ENCODE results near the gene RCN1.

The RCN1 gene

DNA sequence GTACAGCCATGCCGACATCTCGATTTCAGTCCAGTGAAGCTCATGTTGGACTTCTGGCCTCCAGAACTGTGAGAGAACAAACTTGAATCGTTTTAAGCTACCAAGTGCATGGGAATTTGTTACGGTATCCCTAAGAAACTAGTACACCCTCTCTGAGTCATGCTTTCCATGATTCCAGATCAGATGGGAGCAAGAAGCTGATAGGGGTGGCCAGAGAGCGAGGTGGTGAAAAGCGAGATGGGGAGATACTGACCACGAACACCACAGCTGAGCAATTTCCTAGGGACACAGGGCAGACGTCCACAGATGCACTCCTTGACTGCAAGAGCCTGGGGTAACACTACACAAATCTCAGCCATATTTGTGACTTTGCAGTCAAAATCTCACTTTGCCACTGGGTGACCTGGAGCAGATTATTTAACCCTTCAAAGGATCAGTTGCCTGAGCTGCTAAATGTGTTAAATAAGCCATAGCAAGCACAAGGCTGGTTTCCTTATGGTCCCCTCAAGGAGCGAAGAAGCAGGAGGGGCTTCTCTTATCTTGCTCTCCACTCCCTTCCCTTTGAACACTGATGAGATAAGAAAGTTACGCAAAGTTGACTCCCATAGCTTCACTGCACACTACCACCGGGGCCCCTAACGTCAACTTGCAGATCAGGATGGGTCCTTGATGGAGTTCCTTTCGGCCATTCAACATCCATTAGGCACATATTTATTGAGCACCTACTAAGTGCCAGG, 22.6 kb upstream of the RCN1 start:
- Histone ChIP-seq H3K4me1 (ENCODE audit: insufficient read depth, low read length) (peaks cover 12% of the 10 kb centered on the region; the same call in 1 of the 2 replicates), H3K9ac (ENCODE audit: low read depth, low read length) (no peak overlapping the region), H3K36me3 (ENCODE audit: insufficient read depth, low read length) (no peaks in the 10 kb centered on the region; the same call in 1 of the 2 replicates), H3K9me3 (ENCODE audit: control insufficient read depth, insufficient read depth, low read length) (no peaks in the 10 kb centered on the region)

DNA sequence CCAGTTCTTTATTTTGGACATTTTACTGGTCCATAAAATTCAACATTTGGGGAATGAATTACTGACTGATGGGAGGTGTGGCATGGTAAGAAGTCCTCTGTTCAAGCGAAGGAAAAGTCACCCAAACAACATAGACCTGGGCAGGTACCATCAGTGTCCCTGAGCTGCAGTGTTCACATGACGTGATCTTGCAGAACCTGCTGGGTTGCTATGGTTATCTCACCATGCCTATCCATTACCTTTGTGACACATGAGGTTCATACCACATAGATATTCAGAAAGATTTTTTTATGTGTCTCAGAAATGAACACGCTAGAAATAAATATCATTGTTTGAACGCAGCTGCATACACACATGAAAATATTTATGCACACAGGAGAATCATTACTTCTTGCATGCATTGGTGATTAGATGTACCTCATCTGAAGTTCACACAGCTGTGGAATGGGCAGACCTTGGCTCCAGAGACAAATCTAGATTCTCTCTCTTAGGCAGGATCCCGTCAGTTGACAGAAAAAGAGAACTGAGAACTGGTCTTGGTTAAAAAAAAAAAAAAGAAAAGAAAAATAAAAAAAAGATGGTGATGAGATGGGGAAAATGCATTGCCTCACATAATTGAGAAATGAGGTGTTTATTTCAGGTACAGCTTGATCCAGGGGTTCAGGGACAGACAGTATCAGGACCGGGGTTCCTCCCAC, 21.4 kb upstream of the RCN1 start:
- Histone ChIP-seq H3K36me3 (ENCODE audit: insufficient read depth, low read length) (no peaks in the 10 kb centered on the region; the same call in 1 of the 2 replicates), H3K9ac (ENCODE audit: low read depth, low read length) (no peak overlapping the region), H3K4me1 (ENCODE audit: insufficient read depth, low read length) (peaks cover 15% of the 10 kb centered on the region; the same call in 1 of the 2 replicates), H3K9me3 (ENCODE audit: control insufficient read depth, insufficient read depth, low read length) (no peaks in the 10 kb centered on the region)

DNA sequence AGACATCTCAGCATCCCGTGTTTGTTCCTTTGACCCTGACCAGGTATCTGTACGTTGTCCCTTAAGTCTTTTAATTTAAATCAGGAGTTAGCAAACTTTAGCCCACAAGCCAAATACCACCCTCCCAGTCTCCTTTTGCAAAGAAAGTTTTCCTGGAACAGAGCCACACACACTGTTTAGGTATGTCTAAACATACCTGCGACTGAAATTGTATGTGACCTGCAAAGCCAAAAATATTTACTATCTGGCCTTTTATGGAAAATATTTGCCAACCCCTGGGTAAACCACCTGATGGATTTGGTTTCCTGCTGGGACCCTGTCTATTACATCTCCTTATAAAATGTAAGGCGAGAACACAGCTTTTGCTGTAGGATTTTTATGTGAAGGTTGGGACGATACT, 20.2 kb upstream of the RCN1 start:
- peaks cover 15% of the 10 kb centered on the region; the same call in 1 of the 2 replicates for H3K4me1 ChIP-seq (ENCODE audit: insufficient read depth, low read length)
- no peak overlapping the region for H3K9ac ChIP-seq (ENCODE audit: low read depth, low read length)
- no peaks in the 10 kb centered on the region; the same call in 1 of the 2 replicates for H3K36me3 ChIP-seq (ENCODE audit: insufficient read depth, low read length)
- no peaks in the 10 kb centered on the region for H3K9me3 ChIP-seq (ENCODE audit: control insufficient read depth, insufficient read depth, low read length)

DNA sequence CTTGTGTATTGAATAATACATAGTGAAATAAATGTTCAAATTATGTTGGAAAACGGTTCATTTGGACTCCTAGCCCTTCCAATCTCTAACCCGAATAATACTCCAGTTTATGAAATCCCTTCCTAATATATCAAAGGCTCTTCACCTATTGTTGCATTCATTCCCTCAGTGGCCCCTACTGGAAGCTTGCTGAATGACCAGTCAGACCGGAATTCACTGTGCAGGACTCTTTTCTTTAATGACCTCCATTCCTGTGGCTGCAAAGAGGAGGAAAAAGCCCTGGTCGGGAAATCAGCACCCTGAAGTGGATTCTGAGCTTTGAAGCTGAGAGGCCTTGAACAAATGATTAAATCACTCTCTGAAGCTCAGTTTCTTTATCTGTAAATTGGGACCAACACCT, 19.1 kb upstream of the RCN1 start:
- Histone ChIP-seq H3K4me1 (ENCODE audit: insufficient read depth, low read length) (peaks cover 15% of the 10 kb centered on the region; the same call in 1 of the 2 replicates), H3K9me3 (ENCODE audit: control insufficient read depth, insufficient read depth, low read length) (no peaks in the 10 kb centered on the region), H3K9ac (ENCODE audit: low read depth, low read length) (no peak overlapping the region), H3K36me3 (ENCODE audit: insufficient read depth, low read length) (no peaks in the 10 kb centered on the region; the same call in 1 of the 2 replicates)

DNA sequence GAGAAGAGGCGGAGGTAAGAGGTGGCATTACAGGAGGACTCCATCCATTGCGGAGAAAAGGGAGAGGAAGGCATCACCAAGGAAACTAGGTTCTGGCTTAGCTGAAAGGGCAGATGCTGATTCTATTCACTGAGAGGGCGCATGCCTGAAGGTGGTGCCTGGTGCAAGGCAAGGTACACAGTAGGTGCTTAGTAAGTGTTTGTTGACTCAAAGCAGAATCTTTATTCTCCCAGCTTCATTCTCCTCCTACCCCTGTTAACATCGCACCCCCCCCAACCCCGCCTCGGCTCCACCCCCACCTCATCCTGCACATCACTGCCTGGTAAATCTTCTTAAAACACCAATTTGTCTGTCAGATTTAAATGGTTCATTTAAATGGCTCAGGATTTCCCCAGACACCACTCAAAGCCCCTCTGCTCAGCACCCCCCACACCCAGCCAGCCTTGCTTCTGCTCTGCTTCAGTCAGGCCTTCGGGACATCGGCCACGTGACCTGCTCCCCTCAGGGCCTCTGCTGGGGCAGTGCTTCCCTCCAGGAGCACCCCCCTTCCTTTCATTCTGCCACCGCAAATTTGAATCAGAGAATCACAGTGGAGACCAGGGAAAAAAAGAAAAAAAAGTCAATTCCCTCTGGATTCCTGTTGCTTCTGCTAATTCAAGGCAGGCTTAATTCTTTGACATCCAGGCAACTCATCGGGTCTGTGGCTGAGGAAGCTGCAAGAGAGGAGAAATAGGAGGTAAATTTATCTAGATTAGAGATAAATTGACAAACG, 17.8 kb upstream of the RCN1 start:
- no peaks in the 10 kb centered on the region for H3K9me3 ChIP-seq (ENCODE audit: control insufficient read depth, insufficient read depth, low read length)
- no peak overlapping the region for H3K9ac ChIP-seq (ENCODE audit: low read depth, low read length)
- peaks cover 15% of the 10 kb centered on the region; the same call in 1 of the 2 replicates for H3K4me1 ChIP-seq (ENCODE audit: insufficient read depth, low read length)

DNA sequence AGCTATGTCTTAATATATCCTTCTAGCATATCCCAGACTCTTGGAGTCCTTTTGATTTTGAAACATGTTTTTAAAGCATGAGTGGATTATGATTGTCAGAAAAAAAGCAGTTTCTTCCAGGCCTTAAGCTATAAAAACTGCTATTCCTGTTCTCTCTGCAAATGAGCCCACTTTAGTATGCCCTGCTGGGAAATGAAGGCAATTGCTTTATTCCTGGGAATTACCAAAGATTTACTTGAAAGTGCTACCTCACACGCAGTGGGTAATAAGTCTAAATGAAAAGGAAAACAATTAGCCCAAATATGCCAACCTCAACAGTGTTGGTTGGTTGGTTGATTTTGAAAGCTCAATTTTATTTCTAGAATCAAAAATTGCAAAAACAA, 17.2 kb upstream of the RCN1 start:
- peaks cover 15% of the 10 kb centered on the region; the same call in 1 of the 2 replicates for H3K4me1 ChIP-seq (ENCODE audit: insufficient read depth, low read length)
- H3K36me3 ChIP-seq (ENCODE audit: insufficient read depth, low read length) = no peaks in the 10 kb centered on the region; the same call in 1 of the 2 replicates
- no peaks in the 10 kb centered on the region for H3K9me3 ChIP-seq (ENCODE audit: control insufficient read depth, insufficient read depth, low read length)
- H3K9ac ChIP-seq (ENCODE audit: low read depth, low read length) = no peak overlapping the region

More for the DNA sequence above, 17.8 kb upstream of the RCN1 start:
- H3K36me3 ChIP-seq (ENCODE audit: insufficient read depth, low read length) = no peaks in the 10 kb centered on the region; the same call in 1 of the 2 replicates

DNA sequence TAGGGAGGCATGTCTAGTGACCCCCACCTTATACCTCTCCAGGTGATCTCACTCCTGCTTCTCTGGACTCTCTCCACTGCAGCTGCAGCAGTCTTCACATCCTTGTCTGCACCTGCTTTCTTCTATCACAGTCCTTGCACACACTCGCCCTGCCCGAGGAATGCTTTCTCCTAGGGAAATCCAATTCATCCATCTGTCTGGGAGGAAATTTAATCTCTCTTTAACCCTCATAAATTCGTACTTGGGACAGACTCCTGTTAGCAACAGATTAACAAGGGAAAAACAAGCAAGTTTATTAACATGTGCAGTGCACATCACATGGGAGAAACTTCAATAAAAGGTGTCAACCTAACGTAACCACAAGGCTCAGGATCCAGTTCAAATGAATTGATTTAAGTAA, 11.3 kb upstream of the RCN1 start:
- H3K9me3 ChIP-seq (ENCODE audit: control insufficient read depth, insufficient read depth, low read length) = no peaks in the 10 kb centered on the region; the same call in 1 of the 2 replicates
- no peaks in the 10 kb centered on the region for H3K36me3 ChIP-seq (ENCODE audit: insufficient read depth, low read length)
- H3K9ac ChIP-seq (ENCODE audit: low read depth, low read length) = no peak overlapping the region
- H3K4me1 ChIP-seq (ENCODE audit: insufficient read depth, low read length) = peaks cover 11% of the 10 kb centered on the region; the same call in 1 of the 2 replicates

DNA sequence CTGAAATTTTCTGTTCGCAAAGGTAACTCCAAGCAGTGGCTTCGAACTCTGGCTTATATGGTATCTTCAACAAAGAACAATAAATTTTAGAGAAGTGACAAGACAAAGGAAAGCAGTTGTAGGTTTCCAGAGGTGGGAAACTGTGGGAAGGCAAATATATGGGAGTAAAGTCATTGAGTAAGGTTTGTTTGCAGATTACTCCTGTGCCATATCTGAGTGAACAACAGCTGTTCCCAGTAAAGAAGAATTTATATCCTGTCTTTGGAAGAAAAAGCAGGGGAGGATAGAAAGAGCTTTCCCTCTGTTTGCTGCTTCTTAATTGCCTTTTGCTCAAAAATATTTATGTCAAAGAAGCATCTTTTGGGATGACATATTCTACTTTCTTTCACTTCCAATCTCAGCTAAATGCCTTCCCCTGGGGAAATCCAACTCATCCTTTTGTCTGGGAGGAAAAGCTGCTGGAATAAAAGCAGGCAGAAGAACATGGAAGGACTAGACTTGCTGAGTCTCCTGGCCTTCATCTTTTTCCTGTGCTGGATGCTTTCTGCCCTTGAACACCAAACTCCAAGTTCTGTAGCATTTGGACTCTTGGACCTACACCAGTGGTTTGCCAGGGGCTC, 10.4 kb upstream of the RCN1 start:
- Histone ChIP-seq H3K9me3 (ENCODE audit: control insufficient read depth, insufficient read depth, low read length) (no peaks in the 10 kb centered on the region; the same call in 1 of the 2 replicates), H3K4me1 (ENCODE audit: insufficient read depth, low read length) (peaks cover 11% of the 10 kb centered on the region; the same call in 1 of the 2 replicates), H3K9ac (ENCODE audit: low read depth, low read length) (no peak overlapping the region), H3K36me3 (ENCODE audit: insufficient read depth, low read length) (no peaks in the 10 kb centered on the region)

DNA sequence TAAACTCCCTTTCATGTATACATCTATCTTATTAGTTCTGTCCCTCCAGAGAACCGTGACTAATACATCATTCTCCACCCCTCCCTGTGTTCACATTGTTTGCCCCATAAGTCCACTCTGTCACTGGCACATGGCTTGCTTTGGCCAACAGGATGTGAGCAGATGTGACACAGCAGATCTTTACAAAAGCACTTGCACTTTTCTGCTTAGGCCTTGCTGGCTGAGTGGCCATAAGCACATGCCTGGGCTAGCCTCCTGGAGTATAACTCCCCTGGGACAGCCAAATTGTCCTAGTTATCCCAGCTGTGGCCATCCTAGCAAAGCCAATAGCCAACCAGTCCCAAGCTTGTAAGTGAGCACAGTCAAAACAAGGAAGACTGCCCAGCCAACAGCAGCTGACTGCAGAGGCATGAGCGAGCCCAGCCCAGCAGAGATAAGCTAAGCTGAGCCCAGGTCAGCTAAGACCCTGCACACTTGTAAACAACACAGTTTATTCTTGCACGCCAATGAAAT, 9.7 kb upstream of the RCN1 start:
- H3K9ac ChIP-seq (ENCODE audit: low read depth, low read length) = no peak overlapping the region
- peaks cover 11% of the 10 kb centered on the region; the same call in 1 of the 2 replicates for H3K4me1 ChIP-seq (ENCODE audit: insufficient read depth, low read length)
- no peaks in the 10 kb centered on the region; the same call in 1 of the 2 replicates for H3K9me3 ChIP-seq (ENCODE audit: control insufficient read depth, insufficient read depth, low read length)
- H3K36me3 ChIP-seq (ENCODE audit: insufficient read depth, low read length) = no peaks in the 10 kb centered on the region

DNA sequence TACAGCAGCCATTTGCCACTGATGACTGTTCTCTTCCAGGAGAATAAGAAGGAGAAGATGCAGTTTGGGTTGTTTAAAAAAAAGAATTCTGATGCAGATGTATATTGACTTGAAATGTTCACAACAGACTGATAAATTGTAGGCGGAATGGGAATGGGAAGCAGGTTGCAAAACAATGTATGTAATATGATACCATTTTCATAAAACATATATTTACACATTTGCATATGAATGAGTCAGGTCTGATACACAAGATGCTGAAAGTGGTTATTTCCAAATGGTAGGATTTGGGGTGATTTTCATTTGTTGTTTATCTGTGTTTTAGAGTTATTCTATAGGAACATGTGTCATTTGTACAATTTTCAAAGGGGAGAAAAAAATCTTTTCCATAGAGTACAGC, 9.0 kb upstream of the RCN1 start:
- no peaks in the 10 kb centered on the region; the same call in 1 of the 2 replicates for H3K9me3 ChIP-seq (ENCODE audit: control insufficient read depth, insufficient read depth, low read length)
- H3K36me3 ChIP-seq (ENCODE audit: insufficient read depth, low read length) = no peaks in the 10 kb centered on the region
- no peak overlapping the region for H3K9ac ChIP-seq (ENCODE audit: low read depth, low read length)
- H3K4me1 ChIP-seq (ENCODE audit: insufficient read depth, low read length) = peaks cover 11% of the 10 kb centered on the region; the same call in 1 of the 2 replicates

DNA sequence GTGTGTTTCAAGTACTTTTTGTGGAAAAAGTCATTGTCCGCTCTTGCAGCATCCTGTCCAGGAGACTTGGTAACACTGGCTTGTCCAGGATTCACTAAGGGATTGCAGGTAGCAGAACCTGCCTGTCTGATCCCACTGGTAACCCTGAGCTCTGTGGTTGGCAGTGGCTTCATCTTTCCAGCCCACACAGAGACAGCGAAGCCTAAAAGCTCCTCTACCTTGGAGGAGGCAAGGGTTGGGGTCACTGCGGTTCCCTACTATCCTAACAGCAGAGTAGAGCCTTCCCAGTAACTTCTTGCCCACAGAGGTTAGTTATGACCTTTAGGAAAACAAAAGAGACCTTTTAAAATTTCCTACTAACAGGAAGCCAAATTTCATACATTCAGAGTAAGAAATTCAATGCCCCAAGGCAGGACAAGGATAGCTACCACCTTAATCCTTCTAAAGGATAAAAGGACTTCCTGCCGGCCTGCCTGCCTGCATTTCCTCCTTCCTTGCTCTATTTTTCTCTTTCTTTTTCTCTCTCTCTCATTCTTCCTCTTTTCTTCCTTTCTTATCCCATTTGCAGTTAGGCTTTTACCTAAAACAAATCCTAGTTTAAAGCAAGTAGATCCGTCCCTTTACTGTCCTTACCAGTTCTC, 8.4 kb upstream of the RCN1 start:
- no peaks in the 10 kb centered on the region for H3K36me3 ChIP-seq (ENCODE audit: insufficient read depth, low read length)
- H3K4me1 ChIP-seq (ENCODE audit: insufficient read depth, low read length) = peaks cover 11% of the 10 kb centered on the region; the same call in 1 of the 2 replicates
- no peak overlapping the region for H3K9ac ChIP-seq (ENCODE audit: low read depth, low read length)
- H3K9me3 ChIP-seq (ENCODE audit: control insufficient read depth, insufficient read depth, low read length) = no peaks in the 10 kb centered on the region; the same call in 1 of the 2 replicates

DNA sequence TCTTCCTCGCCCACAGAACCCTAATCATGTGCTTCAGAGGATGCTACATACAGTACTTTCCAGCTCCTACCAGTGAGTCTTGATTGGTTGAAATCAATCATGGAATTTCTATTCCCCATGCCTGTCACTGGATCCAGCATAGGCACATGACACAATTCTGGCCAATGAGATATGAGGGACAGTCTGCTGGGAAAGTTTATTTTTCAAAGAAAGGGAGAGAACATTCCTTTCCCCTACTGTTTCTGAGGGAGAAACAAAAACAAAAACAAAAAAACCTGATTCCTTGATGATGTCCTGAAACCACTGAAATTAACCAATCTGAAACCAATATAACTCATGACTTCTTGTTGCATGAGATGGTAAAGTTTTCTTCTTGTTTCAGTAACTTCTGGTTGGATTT, 3.3 kb upstream of the RCN1 start:
- no peaks in the 10 kb centered on the region for H3K9me3 ChIP-seq (ENCODE audit: control insufficient read depth, insufficient read depth, low read length)
- H3K36me3 ChIP-seq (ENCODE audit: insufficient read depth, low read length) = no peaks in the 10 kb centered on the region
- H3K9ac ChIP-seq (ENCODE audit: low read depth, low read length) = no peak overlapping the region
- peaks cover 23% of the 10 kb centered on the region for H3K4me1 ChIP-seq (ENCODE audit: insufficient read depth, low read length)

DNA sequence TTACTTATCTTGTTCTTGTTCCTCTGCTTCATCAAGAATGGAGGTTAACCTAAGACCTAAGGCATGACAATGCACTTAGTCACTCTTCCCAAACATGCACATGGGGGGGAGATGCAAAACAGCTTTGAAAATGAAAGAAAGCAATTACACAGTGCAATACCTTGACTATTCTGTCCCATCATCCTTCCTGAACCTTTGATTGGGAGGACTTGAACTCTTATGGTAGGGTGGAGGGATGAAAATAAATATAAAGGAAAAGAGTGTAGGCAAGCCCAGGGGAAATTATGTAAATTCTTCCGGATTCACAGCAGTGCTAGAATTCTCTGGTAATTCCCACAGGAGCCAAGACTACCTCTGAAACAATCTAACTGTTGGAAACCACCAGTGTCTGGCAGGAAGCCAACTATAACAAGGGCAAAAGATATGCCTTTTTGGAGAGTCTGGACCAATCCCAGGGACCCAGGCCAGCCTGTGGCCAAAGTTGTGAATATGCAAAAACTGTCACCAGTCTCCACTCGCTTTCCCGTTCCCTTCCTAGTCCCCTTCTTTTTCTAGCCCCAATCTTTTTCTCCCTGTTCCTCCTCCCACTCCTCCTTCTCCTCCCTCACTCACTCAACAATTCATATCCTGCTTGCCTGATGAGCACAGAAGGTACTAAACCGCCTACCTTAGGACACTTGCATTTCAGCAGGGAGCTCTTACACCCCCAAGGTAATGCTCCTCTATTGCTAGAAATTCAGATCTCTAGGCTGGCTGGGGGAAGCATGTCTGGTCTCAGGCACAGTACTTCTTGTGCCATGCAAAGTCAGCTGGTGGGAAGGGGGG, 2.5 kb upstream of the RCN1 start:
- Histone ChIP-seq H3K9ac (ENCODE audit: low read depth, low read length) (no peak overlapping the region), H3K4me1 (ENCODE audit: insufficient read depth, low read length) (peaks cover 23% of the 10 kb centered on the region), H3K9me3 (ENCODE audit: control insufficient read depth, insufficient read depth, low read length) (no peaks in the 10 kb centered on the region), H3K36me3 (ENCODE audit: insufficient read depth, low read length) (no peaks in the 10 kb centered on the region)

Measured in ES-I3 (cell line).